Prostate gland (tissue), 2 donors: Measurements from ENCODE around the gene FGFRL1.

ENCODE experiments used
- CTCF ChIP-seq, 4 experiments: fragments of 200-600 bp in 2 of 4; fragments of 450-650 bp in 2 of 4; sonication (generic) in 2 of 4; IDR thresholded peaks; 1 replicate in 3 of 4; 2 replicates in 1 of 4; pipeline ENCODE4 v1.5.1; 2016 to 2019; ENCODE audit warnings: antibody characterized with exemption in 4 of 4, mild to moderate bottlenecking in 2 of 4, moderate library complexity in 2 of 4
- POLR2AphosphoS5 ChIP-seq: sonication (generic); formaldehyde crosslinking; IDR thresholded peaks from one replicate; pipeline ENCODE4 v1.6.1; 2017; ENCODE audit warnings: antibody characterized with exemption

- no peak for TF ChIP-seq POLR2AphosphoS5
- TF ChIP-seq CTCF (IDR thresholded peaks at IDR 0.05): no peak
Observed at GRCh38 chr4:1027915-1028238, 16.5 kb downstream of the FGFRL1 start.
